ENCODE measurements around the gene CTIF. TPM values are rescaled to one million over a fixed set of nuclear protein-coding genes. Genes with fewer than 3 reads are reported as not detected.

Gene CTIF
- total and polyA plus RNA-seq, 10 donors, result 5.2 to 39.2 (median 18.5) TPM

DNA sequence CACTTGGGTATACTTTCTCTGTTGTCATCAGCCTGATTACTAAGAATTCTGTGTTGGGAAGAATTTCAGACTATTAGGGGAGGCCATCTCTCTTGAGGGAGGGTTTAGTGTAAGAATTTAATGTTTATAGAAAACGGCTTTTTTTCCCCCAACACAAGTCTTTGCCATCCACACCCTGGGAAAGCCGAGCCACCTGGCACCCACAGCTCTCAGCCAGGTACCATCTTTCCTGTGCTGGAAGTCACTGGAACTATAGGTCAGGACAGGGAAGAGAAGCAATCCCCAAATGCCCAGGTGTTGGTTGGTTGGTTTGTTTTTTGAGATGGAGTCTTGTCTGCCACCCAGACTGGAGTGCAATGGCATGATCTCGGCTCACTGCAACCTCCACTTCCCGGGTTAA is 256.9 kb downstream of the CTIF start:
- H3K4me3 ChIP-seq, result no peak overlapping the region
- intact Hi-C loops (cut with DNase I; ENCODE audit: low total_unique reads), result no loop called here
- H3K9me3 ChIP-seq, result no peaks in the 10 kb centered on the region
- DNase-seq, result peak; percentile 15
- no peaks in the 10 kb centered on the region for H3K27me3 ChIP-seq (replicated peaks in 1 of 7)
- peaks cover 2 to 20% (median 12%) of the 10 kb centered on the region in 6 donors for H3K4me1 ChIP-seq
- no peaks in the 10 kb centered on the region for H3K36me3 ChIP-seq
- TF ChIP-seq, protein P1, sequence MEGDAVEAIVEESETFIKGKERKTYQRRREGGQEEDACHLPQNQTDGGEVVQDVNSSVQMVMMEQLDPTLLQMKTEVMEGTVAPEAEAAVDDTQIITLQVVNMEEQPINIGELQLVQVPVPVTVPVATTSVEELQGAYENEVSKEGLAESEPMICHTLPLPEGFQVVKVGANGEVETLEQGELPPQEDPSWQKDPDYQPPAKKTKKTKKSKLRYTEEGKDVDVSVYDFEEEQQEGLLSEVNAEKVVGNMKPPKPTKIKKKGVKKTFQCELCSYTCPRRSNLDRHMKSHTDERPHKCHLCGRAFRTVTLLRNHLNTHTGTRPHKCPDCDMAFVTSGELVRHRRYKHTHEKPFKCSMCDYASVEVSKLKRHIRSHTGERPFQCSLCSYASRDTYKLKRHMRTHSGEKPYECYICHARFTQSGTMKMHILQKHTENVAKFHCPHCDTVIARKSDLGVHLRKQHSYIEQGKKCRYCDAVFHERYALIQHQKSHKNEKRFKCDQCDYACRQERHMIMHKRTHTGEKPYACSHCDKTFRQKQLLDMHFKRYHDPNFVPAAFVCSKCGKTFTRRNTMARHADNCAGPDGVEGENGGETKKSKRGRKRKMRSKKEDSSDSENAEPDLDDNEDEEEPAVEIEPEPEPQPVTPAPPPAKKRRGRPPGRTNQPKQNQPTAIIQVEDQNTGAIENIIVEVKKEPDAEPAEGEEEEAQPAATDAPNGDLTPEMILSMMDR (IDR thresholded peaks at IDR 0.05 in 8 of 11, conservative IDR thresholded peaks at IDR 0.05 in 3 of 11), result no peak
- TF ChIP-seq POLR2A (IDR thresholded peaks at IDR 0.05) (no peak), POLR2AphosphoS5 (IDR thresholded peaks at IDR 0.05) (no peak)
- no peak overlapping the region for H3K27ac ChIP-seq
- 95 to 98% (median 96%) methylated on average over 4 of the region's 4 CpGs for WGBS, 5 donors

DNA sequence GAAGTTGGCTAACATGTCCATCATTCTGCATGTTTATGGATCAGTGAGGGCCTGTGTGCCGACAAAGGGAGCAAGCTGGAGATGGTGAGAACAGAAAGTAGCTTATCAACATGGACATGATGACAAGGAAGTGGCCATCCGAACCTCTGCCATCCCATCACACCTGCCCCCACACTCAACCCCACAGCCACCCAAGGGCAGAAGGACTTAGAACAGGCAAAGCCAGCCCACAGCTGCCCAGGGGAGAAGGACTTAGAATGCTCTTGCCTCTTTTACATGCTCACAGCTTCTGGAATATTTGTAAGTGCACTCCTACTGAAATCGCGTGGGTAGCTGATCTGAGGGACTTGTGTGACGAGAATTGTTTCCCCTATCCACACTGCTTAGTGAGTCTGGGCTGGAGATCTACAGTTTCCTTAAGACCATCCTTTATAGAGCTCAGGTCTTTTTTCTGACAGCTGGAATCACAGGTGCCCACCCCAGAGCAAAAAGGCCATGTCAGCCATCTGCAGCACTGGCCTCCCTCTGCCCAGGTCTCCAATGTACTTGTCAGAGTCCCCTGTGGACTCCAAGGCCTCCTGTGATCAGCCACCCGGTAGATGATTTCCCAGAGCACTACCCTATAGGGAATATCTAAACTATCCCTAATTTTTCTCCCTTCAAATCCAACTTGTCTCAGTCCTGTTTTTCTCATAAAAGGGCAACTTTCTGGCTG is 257.8 kb downstream of the CTIF start:
- intact Hi-C loops (cut with DNase I; ENCODE audit: low total_unique reads), result no loop called here
- H3K4me1 ChIP-seq, result peaks cover 0 to 21% (median 12%) of the 10 kb centered on the region in 6 donors
- no peaks in the 10 kb centered on the region for H3K9me3 ChIP-seq
- no peaks in the 10 kb centered on the region for H3K27me3 ChIP-seq (replicated peaks in 1 of 7)
- 89 to 99% (median 95%) methylated on average over 6 of the region's 6 CpGs for WGBS, 5 donors
- no peak overlapping the region for H3K27ac ChIP-seq
- peak; percentile 48 for DNase-seq
- TF ChIP-seq POLR2AphosphoS5 (IDR thresholded peaks at IDR 0.05), result no peak
- TF ChIP-seq, protein P1 (IDR thresholded peaks at IDR 0.05 in 8 of 11, conservative IDR thresholded peaks at IDR 0.05 in 3 of 11), result no peak
- no peaks in the 10 kb centered on the region for H3K36me3 ChIP-seq
- H3K4me3 ChIP-seq, result no peak overlapping the region

DNA sequence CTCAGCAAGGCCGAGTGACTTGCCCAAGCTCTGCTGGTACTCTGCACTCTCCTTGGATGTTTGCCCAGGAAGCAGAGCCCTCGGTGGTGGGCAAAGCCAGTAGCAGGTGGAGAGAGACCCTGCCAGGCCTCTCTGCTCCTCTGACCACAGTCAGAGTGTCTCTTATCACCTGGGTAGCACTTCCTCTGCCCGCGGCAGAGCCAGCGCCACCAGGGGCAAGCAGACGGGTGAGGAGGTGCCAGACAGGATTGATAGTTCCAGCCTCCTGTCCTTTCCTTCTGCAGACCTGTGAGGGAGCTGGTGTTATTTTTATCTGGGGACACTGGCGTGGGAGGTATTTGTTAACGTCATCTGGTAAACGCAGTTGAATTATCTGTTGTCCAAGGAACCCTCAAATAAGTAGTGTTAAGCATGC is 259.0 kb downstream of the CTIF start:
- H3K9me3 ChIP-seq, result no peaks in the 10 kb centered on the region
- TF ChIP-seq, protein P1 (IDR thresholded peaks at IDR 0.05 in 8 of 11, conservative IDR thresholded peaks at IDR 0.05 in 3 of 11), result no peak
- no peak for TF ChIP-seq POLR2A (IDR thresholded peaks at IDR 0.05)
- TF ChIP-seq POLR2AphosphoS5 (IDR thresholded peaks at IDR 0.05), result no peak
- DNase-seq, result peak; percentile 75
- H3K4me3 ChIP-seq, result no peak overlapping the region
- no peak overlapping the region for H3K27ac ChIP-seq
- no peaks in the 10 kb centered on the region for H3K36me3 ChIP-seq
- peaks cover 0 to 31% (median 16%) of the 10 kb centered on the region in 6 donors for H3K4me1 ChIP-seq
- H3K27me3 ChIP-seq (replicated peaks in 1 of 7), result no peaks in the 10 kb centered on the region
- intact Hi-C loops (cut with DNase I; ENCODE audit: low total_unique reads), result no loop called here
- 35 to 54% (median 41%) methylated on average over 8 to 9 of the region's 9 CpGs for WGBS, 5 donors

DNA sequence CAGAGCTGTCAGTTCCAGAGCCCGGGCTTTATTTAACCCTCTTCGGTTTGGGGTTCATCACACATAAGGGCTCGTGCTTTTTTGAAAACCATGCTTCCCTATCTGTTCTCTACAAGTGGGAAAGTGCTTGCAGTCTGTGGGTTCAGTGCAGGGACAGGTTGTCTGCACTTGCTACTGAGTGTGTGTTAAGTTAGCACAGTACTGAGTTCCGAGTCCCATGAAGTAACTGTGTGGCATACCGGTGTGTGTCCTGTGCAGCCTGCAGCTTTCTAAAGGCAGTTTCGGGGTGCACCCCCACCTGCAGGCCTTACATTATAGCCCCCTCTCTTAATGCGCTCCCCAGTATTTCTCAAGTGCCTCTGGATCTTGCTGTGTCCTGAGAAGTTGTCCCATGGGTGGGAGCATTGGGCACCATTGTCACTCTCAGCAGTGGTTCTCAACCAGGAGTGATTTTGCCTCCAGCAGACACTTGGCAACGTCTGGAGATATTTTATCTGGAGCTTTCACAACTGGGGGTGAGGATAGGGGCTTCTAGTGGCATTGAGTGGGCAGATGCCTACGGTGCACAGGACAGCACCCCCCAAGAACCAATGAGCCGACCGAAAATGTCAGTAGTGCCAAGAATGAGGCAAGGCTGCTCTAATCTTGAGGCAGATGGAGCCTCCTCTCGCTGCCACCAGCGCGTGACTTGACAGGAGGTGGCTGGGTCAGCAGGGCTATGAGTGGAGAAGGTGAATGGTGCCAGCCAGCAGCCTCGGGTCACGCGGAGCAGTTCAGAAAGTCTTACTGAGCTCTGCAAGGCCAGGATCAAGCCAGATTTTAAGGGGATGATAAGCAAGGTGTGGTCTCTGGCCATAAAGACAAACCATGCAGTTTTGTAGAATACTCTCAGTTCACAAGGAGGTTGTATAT is 259.8 kb downstream of the CTIF start:
- peak; percentile 50 for DNase-seq
- H3K9me3 ChIP-seq, result no peaks in the 10 kb centered on the region
- H3K4me1 ChIP-seq, result peaks cover 0 to 31% (median 16%) of the 10 kb centered on the region in 6 donors
- 94 to 96% (median 96%) methylated on average over 16 to 17 of the region's 17 CpGs for WGBS, 5 donors
- intact Hi-C loops (cut with DNase I; ENCODE audit: low total_unique reads), result no loop called here
- H3K4me3 ChIP-seq, result no peak overlapping the region
- TF ChIP-seq POLR2A (IDR thresholded peaks at IDR 0.05) (no peak), POLR2AphosphoS5 (IDR thresholded peaks at IDR 0.05) (no peak)
- TF ChIP-seq, protein P1 (IDR thresholded peaks at IDR 0.05 in 8 of 11, conservative IDR thresholded peaks at IDR 0.05 in 3 of 11), result no peak
- H3K36me3 ChIP-seq, result no peaks in the 10 kb centered on the region
- H3K27me3 ChIP-seq (replicated peaks in 1 of 7), result no peaks in the 10 kb centered on the region
- no peak overlapping the region for H3K27ac ChIP-seq
